ENCODE results near the gene FAIM.

DNA sequence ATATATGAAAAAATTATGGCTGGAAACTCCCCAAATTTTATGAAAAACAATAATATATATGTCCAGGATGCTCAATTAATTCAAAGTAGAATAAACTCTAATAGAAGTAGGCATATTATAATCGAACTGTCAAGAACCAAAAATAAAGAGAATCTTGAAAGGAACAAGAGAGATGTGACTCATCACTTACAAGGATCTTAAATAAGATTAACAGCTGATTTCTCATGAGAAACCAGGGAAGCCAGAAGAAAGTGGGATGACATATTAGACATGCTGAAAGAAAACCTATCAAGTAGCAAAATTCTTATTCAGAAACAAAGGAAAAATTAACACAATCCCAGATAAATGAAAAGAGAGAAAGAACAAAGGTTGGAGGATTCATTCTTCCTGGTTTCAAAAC, 66.8 kb downstream of the FAIM start:
- TF ChIP-seq, protein P1, sequence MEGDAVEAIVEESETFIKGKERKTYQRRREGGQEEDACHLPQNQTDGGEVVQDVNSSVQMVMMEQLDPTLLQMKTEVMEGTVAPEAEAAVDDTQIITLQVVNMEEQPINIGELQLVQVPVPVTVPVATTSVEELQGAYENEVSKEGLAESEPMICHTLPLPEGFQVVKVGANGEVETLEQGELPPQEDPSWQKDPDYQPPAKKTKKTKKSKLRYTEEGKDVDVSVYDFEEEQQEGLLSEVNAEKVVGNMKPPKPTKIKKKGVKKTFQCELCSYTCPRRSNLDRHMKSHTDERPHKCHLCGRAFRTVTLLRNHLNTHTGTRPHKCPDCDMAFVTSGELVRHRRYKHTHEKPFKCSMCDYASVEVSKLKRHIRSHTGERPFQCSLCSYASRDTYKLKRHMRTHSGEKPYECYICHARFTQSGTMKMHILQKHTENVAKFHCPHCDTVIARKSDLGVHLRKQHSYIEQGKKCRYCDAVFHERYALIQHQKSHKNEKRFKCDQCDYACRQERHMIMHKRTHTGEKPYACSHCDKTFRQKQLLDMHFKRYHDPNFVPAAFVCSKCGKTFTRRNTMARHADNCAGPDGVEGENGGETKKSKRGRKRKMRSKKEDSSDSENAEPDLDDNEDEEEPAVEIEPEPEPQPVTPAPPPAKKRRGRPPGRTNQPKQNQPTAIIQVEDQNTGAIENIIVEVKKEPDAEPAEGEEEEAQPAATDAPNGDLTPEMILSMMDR (conservative IDR thresholded peaks at IDR 0.05; ENCODE audit: low read depth in 2 of 2), result no peak
- no peak for TF ChIP-seq JUNB (IDR thresholded peaks at IDR 0.05; ENCODE audit: unreplicated experiment)

Data from GM23338 (cell line).